ENCODE measurements around the gene ILDR1.

Gene ILDR1

GRCh38 chr3:121981473-121981872 is 40.6 kb downstream of the ILDR1 start:
- TF ChIP-seq CTCF (IDR thresholded peaks at IDR 0.05; ENCODE audit: low read length, missing control alignments): no peak
- H3K4me3 ChIP-seq (replicated peaks; ENCODE audit: low read depth, low read length): no peak overlapping the region
- no peak for DNase-seq (ENCODE audit: low read depth)

GRCh38 chr3:121980450-121980796 is 41.6 kb downstream of the ILDR1 start:
- no peak for TF ChIP-seq CTCF (IDR thresholded peaks at IDR 0.05; ENCODE audit: low read length, missing control alignments)
- H3K4me3 ChIP-seq (replicated peaks; ENCODE audit: low read depth, low read length): no peak overlapping the region
- DNase-seq (ENCODE audit: low read depth): no peak

GRCh38 chr3:121979734-121980449 is 42.2 kb downstream of the ILDR1 start:
- no peak for DNase-seq (ENCODE audit: low read depth)
- no peak for TF ChIP-seq CTCF (IDR thresholded peaks at IDR 0.05; ENCODE audit: low read length, missing control alignments)
- H3K4me3 ChIP-seq (replicated peaks; ENCODE audit: low read depth, low read length): no peak overlapping the region

- no peak overlapping the region for H3K4me3 ChIP-seq (replicated peaks; ENCODE audit: low read depth, low read length)
- no peak for TF ChIP-seq CTCF (IDR thresholded peaks at IDR 0.05; ENCODE audit: low read length, missing control alignments)
- no peak for DNase-seq (ENCODE audit: low read depth)
These were observed 42.8 kb downstream of the ILDR1 start for GRCh38 chr3:121979246-121979645.

GRCh38 chr3:121976727-121977126 is 45.3 kb downstream of the ILDR1 start:
- no peak for TF ChIP-seq CTCF (IDR thresholded peaks at IDR 0.05; ENCODE audit: low read length, missing control alignments)
- DNase-seq (ENCODE audit: low read depth): no peak
- H3K4me3 ChIP-seq (replicated peaks; ENCODE audit: low read depth, low read length): no peak overlapping the region

- TF ChIP-seq CTCF (IDR thresholded peaks at IDR 0.05; ENCODE audit: low read length, missing control alignments): no peak
- H3K4me3 ChIP-seq (replicated peaks; ENCODE audit: low read depth, low read length): no peak overlapping the region
- no peak for DNase-seq (ENCODE audit: low read depth)
These were observed 46.2 kb downstream of the ILDR1 start for GRCh38 chr3:121975702-121976302.

Data from fibroblast of pulmonary artery (primary cell).